H54 (cell line): ENCODE data around the gene C2CD2L.
A peak's percentile ranks its signal among the peaks of the same experiment; 100 is the strongest.
"Not testable (repeated sequence)": the region's sequence is repeated elsewhere in the genome, so short reads cannot be mapped to it uniquely, and the experiment has no call there.

Experiments used
- DNase-seq: peaks from one replicate; pipeline ENCODE4 v3.0.0; 2011; ENCODE audit warnings: low spot score, mixed read lengths; ENCODE audit not compliant: insufficient read length
- FAIRE-seq: peaks from 3 replicates; lab custom pipeline; 2011; peaks lifted over from hg19 to GRCh38; lab: Jason Lieb, UNC
- POLR2A ChIP-seq: IDR thresholded peaks from 2 replicates; pipeline ENCODE4 v1.6.1; 2011; ENCODE audit warnings: low read depth, mild to moderate bottlenecking, low read length

Gene C2CD2L

GRCh38 chr11:119116235-119116594, 9.1 kb downstream of the C2CD2L start:
- FAIRE-seq (no peak), DNase-seq (no peak)
- no peak for TF ChIP-seq POLR2A

- TF ChIP-seq POLR2A: no peak
- FAIRE-seq (no peak), DNase-seq (no peak)
Measured at GRCh38 chr11:119116601-119117000, 9.5 kb downstream of the C2CD2L start.

- DNase-seq (no peak), FAIRE-seq (no peak)
- no peak for TF ChIP-seq POLR2A
Measured at GRCh38 chr11:119117004-119117706, 10.0 kb downstream of the C2CD2L start.

GRCh38 chr11:119118227-119118626, 11.1 kb downstream of the C2CD2L start:
- no peak for FAIRE-seq
- no peak for DNase-seq
- TF ChIP-seq POLR2A: no peak

DNA sequence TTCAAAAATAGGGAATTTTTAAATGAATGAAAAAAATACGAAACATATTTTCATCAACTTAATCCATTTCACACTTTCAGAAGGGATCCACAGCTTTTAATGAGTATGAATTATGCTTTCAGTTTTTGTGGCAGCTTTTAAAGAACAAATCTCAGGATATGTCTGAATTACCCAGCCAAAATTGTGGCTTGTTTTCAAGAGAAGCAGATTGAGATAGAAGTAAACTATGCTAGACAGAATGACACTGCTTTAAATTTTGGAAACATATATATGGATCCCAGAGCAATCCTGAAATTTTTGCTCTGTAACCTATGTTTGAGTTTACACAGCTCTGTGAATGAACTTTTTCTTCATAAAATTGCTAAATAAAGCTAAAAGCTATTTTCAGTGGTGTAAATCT, 11.8 kb downstream of the C2CD2L start:
- DNase-seq (no peak), FAIRE-seq (no peak)
- TF ChIP-seq POLR2A: no peak

- DNase-seq (no peak), FAIRE-seq (no peak)
- no peak for TF ChIP-seq POLR2A
Measured at GRCh38 chr11:119120639-119121007, 13.5 kb downstream of the C2CD2L start.

DNA sequence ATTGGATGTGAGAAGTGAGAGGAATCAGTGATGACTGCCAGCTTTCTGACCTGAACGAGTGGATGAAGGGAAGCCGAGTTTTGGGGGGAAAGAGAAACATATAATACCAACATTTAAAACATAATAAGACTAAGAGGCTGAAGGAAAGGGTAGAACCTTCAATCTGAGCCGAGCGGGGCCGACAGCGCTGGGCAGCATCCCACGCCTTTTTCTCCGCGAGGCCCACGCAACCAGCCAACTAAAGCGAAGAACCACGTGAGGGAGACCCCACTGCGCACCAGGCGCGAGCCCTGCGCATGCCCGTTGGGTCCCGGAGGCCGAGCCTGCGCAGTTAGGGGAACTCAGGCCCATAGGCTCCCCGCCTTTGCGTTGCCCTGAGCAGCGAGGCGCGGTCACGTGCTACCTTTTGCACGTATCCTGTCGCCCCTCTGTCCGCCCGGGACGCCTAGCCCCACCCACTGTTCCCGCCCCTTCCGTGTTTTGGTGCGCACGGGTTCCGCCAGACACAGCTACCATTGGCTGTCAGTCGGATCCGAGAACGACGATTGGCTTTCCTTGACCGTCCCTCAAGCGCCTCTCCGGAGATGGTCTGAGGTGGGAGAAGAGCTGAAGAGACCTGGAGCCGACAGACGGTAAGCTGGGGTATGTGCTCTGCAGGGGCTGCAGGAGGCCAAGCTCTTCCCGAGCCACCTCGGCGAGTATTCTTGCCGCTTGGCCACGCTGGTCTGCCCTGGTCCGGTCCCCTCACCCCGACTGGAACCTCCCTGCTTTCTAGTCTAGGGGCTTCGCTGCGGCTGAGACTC, 14.1 kb downstream of the C2CD2L start, which contains the start of gene HINFP:
HINFP (plus strand) TSS at position 573 of the 803 bp plus-strand sequence. CDS start 5,365 bp downstream, outside the sequence.
- TF ChIP-seq POLR2A: peak; percentile 64
- FAIRE-seq (peak; percentile 94), DNase-seq (peak; percentile 89)

DNA sequence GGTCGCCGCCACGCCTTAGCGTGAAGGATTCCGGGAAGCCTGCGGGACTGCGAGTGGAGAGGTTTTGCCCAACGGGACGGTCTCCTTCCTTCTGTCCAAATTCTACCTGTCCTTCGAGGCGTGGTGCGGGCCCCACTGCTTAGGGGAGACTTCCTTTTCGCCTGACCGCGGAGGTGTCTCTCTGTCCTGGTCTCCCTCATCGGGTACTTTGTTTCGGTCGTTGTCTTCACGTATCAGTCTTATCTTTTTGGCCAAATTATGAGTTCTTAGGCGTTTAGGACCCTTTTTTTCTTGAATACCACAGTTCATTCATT, 14.6 kb downstream of the C2CD2L start:
- no peak for DNase-seq
- no peak for TF ChIP-seq POLR2A
- FAIRE-seq: no peak

DNA sequence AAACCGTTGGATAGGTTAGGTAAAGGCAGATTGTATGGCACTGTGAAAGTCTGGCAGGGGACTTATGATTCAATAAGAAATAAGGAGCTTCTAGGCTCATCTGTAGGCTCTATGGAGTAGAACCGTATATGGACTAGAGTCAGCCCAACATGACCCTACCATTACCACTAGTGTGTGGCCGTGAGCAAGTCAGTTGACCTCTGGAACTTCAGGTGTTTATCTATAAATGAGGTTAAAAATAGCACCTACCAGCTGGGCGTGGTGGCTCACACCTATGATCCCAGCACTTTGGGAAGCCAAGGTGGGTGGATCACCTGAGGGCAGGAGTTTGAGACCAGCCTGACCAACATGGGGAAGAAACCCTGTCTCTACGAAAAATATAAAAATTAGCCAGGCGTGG, 18.7 kb downstream of the C2CD2L start:
- TF ChIP-seq POLR2A: no peak
- FAIRE-seq (no peak), DNase-seq (no peak)

GRCh38 chr11:119126675-119127268, 19.6 kb downstream of the C2CD2L start:
- no peak for FAIRE-seq
- TF ChIP-seq POLR2A: no peak
- DNase-seq: no peak

- FAIRE-seq (no peak), DNase-seq (no peak)
- TF ChIP-seq POLR2A: no peak
Measured at GRCh38 chr11:119130662-119131061, 23.5 kb downstream of the C2CD2L start.

- no peak for TF ChIP-seq POLR2A
- DNase-seq (no peak), FAIRE-seq (no peak)
Measured at GRCh38 chr11:119134389-119134978, 27.3 kb downstream of the C2CD2L start.

GRCh38 chr11:119139276-119139675, 32.1 kb downstream of the C2CD2L start:
- not testable (repeated sequence) for FAIRE-seq, DNase-seq

DNA sequence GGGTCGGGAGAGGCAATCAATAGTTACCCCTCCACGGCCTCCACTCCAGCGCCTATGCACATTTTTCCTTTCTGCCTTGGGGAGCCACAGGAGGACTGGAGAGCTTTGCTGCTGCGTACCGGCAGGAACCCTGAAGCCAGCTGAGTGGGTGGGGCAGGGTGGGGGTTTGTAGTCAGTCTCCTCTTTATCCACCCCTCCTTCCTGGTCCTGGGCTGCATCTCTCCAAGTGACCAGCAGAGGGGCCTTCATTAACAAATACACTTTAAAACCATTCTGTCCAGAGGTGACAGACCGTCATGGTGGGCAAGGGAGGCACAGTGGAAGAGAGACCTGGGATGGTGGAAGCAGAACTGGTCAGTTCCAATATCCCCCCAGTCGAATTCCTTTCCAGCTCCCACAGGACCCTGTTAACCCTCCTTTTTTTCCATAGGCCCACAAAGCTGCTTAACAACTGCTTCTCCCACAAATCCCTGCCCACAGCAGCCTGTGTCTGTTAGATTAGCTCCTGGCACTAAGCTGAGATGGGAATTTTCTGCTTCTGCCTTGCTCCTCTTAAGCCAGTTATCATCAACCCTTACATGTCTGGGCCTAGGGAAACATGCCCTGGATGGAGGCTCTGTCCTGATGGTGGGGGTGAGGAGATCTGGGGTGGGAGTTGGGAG, 37.8 kb downstream of the C2CD2L start:
- DNase-seq (peak; percentile 83), FAIRE-seq (no peak)
- TF ChIP-seq POLR2A: no peak
